OCI-LY1 (cell line): ENCODE measurements around the gene LINGO4.

Experiments used
- H2AFZ ChIP-seq: fragments of 200-600 bp; sonication (generic), shearing (Covaris generic); 2 replicates; pipeline ENCODE4 v1.6.0; 2014; ENCODE audit warnings: antibody characterized with exemption, mild to moderate bottlenecking, low read length
- H3F3A ChIP-seq: fragments of 200-600 bp; sonication (generic), shearing (Covaris generic); 2 replicates; pipeline ENCODE4 v1.6.0; 2014; ENCODE audit warnings: mild to moderate bottlenecking, antibody characterized with exemption, low read length, moderate library complexity; ENCODE audit not compliant: insufficient read depth
- H3K27ac ChIP-seq: fragments of 200-600 bp; sonication (generic); 2 replicates; pipeline ENCODE4 v1.5.1; 2014; ENCODE audit warnings: low read length, mixed run types, mild to moderate bottlenecking, low read depth; ENCODE audit not compliant: poor library complexity, severe bottlenecking
- H3K27me3 ChIP-seq: fragments of 200-600 bp; sonication (generic); 2 replicates; pipeline ENCODE4 v1.6.0; 2014; ENCODE audit warnings: antibody characterized with exemption, mild to moderate bottlenecking, low read length, moderate library complexity; ENCODE audit not compliant: insufficient read depth
- H3K36me3 ChIP-seq: fragments of 200-600 bp; sonication (generic); 2 replicates; pipeline ENCODE4 v1.6.1; 2014; ENCODE audit warnings: mild to moderate bottlenecking, antibody characterized with exemption, low read length, moderate library complexity, mixed read lengths; ENCODE audit not compliant: insufficient read depth
- H3K4me1 ChIP-seq: fragments of 200-600 bp; sonication (generic); 2 replicates; pipeline ENCODE4 v1.5.1; 2014; ENCODE audit warnings: mild to moderate bottlenecking, low read length, moderate library complexity; ENCODE audit not compliant: insufficient read depth, severe bottlenecking
- H3K4me2 ChIP-seq: fragments of 200-600 bp; sonication (generic), shearing (Covaris generic); 2 replicates; pipeline ENCODE4 v1.6.1; 2014; ENCODE audit warnings: low read length
- H3K4me3 ChIP-seq: fragments of 200-600 bp; sonication (generic); 2 replicates; pipeline ENCODE4 v1.5.1; 2014; ENCODE audit warnings: low read length, low read depth, mild to moderate bottlenecking, mixed read lengths; ENCODE audit not compliant: poor library complexity, severe bottlenecking
- H3K79me2 ChIP-seq: fragments of 200-600 bp; shearing (Covaris generic); 2 replicates; pipeline ENCODE4 v1.6.1; 2016; ENCODE audit warnings: mixed run types, low read length, mixed read lengths; ENCODE audit not compliant: insufficient read depth
- H3K9ac ChIP-seq: fragments of 200-600 bp; sonication (generic), shearing (Covaris generic); 2 replicates; pipeline ENCODE4 v1.6.1; 2014; ENCODE audit warnings: mild to moderate bottlenecking, low read length, mixed read lengths
- H3K9me2 ChIP-seq: fragments of 200-600 bp; sonication (generic), shearing (Covaris generic); 2 replicates; pipeline ENCODE4 v1.6.1; 2014; ENCODE audit warnings: low read depth, mild to moderate bottlenecking, low read length, mixed read lengths
- H3K9me3 ChIP-seq: fragments of 200-600 bp; shearing (Covaris generic); 2 replicates; pipeline ENCODE4 v1.6.1; 2014; ENCODE audit warnings: low read length, mixed read lengths
- H4K20me1 ChIP-seq: fragments of 200-600 bp; sonication (generic), shearing (Covaris generic); 2 replicates; pipeline ENCODE4 v1.6.0; 2016; ENCODE audit warnings: mild to moderate bottlenecking, low read length; ENCODE audit not compliant: insufficient read depth
- CTCF ChIP-seq: fragments of 200-600 bp; sonication (generic), shearing (Covaris generic); IDR thresholded peaks from 2 replicates; pipeline ENCODE4 v1.5.1; 2017; ENCODE audit warnings: mild to moderate bottlenecking, antibody characterized with exemption, low read length, moderate library complexity, mixed read lengths
- EZH2 ChIP-seq: fragments of 200-600 bp; sonication (generic), shearing (Covaris generic); IDR thresholded peaks from 2 replicates; pipeline ENCODE4 v1.8.0; 2017; ENCODE audit warnings: borderline replicate concordance, mixed run types, mild to moderate bottlenecking, antibody characterized with exemption, low read length, moderate library complexity, mixed read lengths

LINGO4 gene

DNA sequence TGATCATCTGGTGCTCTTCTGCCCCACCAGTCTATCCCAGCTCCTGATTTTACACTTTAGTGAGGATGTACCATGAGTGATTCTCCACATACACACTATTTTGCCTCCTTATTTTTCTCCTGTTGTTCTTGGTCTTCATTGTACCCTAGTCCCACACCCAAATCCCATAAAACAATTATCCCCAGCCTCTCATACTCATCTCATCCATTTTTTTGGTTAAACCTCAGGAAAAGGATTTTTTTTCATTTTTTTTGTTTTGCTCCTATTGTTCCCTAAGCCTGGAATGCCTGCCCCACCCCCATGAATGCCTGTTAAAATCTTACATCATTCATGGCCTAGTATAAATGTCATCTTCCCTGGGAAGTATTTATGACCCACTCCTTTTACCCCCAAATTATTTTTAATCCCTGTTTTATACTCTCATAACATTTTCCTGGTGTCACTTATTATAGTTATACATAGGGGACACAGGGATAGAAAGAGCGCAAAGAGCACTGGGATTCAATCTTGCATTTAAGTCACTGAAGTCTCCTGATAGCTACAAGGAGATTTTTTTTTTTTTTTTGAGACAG lies 4.9 kb upstream of the LINGO4 start:
- Histone ChIP-seq H3K36me3 (no peaks in the 10 kb centered on the region), H3K27me3 (0 out of 2 replicates have a peak, but pooled peaks cover 6% of the 10 kb centered on the region), H3K27ac (no peak overlapping the region), H3K4me3 (no peak overlapping the region), H3K9me2 (no peaks in the 10 kb centered on the region), H3K4me2 (no peak overlapping the region), H2AFZ (no peak overlapping the region), H3F3A (no peaks in the 10 kb centered on the region), H3K79me2 (no peaks in the 10 kb centered on the region), H4K20me1 (no peaks in the 10 kb centered on the region), H3K9ac (no peak overlapping the region), H3K9me3 (no peaks in the 10 kb centered on the region), H3K4me1 (no peaks in the 10 kb centered on the region)
- TF ChIP-seq EZH2 (no peak), CTCF (no peak)

- H3K9ac ChIP-seq: no peak overlapping the region
- no peaks in the 10 kb centered on the region for H3K4me1 ChIP-seq
- H3K4me3 ChIP-seq: no peak overlapping the region
Measured at GRCh38 chr1:151809290-151809984, 4.2 kb upstream of the LINGO4 start.

DNA sequence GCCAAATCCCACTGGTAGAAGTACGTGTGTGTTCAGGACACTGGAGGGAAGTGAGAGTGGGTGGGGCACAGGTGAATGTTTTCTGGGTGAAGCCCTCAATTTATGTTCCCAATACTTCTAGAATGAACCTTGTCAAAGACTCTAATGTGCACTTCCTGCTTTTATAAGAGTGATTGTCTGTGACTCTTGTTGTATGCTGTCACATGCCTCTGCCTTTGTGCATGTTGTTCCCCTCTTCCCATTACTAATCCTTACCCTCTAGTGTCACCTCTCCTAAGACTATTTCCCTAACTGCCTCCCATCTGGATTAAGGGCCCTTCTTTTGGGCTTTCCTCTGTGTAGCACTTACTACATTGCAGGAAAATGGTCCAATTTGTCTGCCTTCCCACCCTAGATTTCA lies 2.5 kb upstream of the LINGO4 start:
- no peak overlapping the region for H3K9ac ChIP-seq
- no peak overlapping the region for H2AFZ ChIP-seq
- TF ChIP-seq EZH2 (no peak), CTCF (no peak)
- H3K4me1 ChIP-seq: no peaks in the 10 kb centered on the region
- H3F3A ChIP-seq: no peaks in the 10 kb centered on the region
- no peaks in the 10 kb centered on the region for H4K20me1 ChIP-seq
- H3K27me3 ChIP-seq: 0 out of 2 replicates have a peak, but pooled peaks cover 4% of the 10 kb centered on the region
- H3K4me3 ChIP-seq: no peak overlapping the region
- no peak overlapping the region for H3K27ac ChIP-seq
- H3K9me2 ChIP-seq: no peaks in the 10 kb centered on the region
- H3K9me3 ChIP-seq: no peaks in the 10 kb centered on the region
- H3K4me2 ChIP-seq: no peak overlapping the region
- no peaks in the 10 kb centered on the region for H3K36me3 ChIP-seq
- no peaks in the 10 kb centered on the region for H3K79me2 ChIP-seq

More at GRCh38 chr1:151809290-151809984, 4.2 kb upstream of the LINGO4 start:
- Histone ChIP-seq H3K36me3 (no peaks in the 10 kb centered on the region), H3K9me2 (no peaks in the 10 kb centered on the region), H3K27ac (no peak overlapping the region), H3F3A (no peaks in the 10 kb centered on the region), H4K20me1 (no peaks in the 10 kb centered on the region), H3K4me2 (no peak overlapping the region), H3K9me3 (no peaks in the 10 kb centered on the region), H2AFZ (no peak overlapping the region), H3K27me3 (0 out of 2 replicates have a peak, but pooled peaks cover 6% of the 10 kb centered on the region), H3K79me2 (no peaks in the 10 kb centered on the region)
- TF ChIP-seq CTCF (no peak), EZH2 (no peak)
